ENCODE measurements around the gene HOXD4.

DNA sequence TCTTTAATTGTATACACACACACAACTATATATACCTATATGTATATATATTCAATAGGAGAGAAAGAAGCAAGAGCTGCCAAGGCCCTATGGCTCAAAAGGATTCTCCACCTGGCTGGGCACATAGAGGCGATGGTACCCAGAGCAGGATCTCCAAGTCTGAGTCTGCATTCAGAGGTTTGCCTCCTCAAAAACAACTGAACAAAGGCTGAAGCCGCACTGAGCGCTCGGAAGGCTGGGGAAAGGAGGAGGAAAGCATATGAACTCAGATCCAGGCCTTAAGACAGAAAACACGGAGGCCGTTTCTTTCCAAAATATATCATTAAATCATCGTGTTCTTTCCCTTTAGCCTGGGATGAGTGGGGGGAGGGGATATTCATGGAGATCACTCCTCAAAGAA lies 48.2 kb upstream of the HOXD4 start:
- TF ChIP-seq, protein P1, sequence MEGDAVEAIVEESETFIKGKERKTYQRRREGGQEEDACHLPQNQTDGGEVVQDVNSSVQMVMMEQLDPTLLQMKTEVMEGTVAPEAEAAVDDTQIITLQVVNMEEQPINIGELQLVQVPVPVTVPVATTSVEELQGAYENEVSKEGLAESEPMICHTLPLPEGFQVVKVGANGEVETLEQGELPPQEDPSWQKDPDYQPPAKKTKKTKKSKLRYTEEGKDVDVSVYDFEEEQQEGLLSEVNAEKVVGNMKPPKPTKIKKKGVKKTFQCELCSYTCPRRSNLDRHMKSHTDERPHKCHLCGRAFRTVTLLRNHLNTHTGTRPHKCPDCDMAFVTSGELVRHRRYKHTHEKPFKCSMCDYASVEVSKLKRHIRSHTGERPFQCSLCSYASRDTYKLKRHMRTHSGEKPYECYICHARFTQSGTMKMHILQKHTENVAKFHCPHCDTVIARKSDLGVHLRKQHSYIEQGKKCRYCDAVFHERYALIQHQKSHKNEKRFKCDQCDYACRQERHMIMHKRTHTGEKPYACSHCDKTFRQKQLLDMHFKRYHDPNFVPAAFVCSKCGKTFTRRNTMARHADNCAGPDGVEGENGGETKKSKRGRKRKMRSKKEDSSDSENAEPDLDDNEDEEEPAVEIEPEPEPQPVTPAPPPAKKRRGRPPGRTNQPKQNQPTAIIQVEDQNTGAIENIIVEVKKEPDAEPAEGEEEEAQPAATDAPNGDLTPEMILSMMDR (IDR thresholded peaks at IDR 0.05) = no peak
- TF ChIP-seq POLR2A (IDR thresholded peaks at IDR 0.05) = no peak

All from heart left ventricle (tissue), 13 donors.